Right atrium auricular region (tissue), 2 donors: ENCODE data around the gene FYCO1. TPM values are rescaled to one million over a fixed set of nuclear protein-coding genes. Genes with fewer than 3 reads are reported as not detected.

Source experiments
- DNase-seq: peaks from one replicate; pipeline ENCODE4 v3.0.0-alpha.2; 2019; ENCODE audit warnings: low spot score
- H3K27ac ChIP-seq, 2 donors: fragments of 200-600 bp; sonication (generic); 1 replicate in 1 of 2; 2 replicates in 1 of 2; pipeline ENCODE4 v1.5.1; 2016 to 2019
- H3K27me3 ChIP-seq, 2 donors: fragments of 200-600 bp; sonication (generic); one replicate each; pipeline versions ENCODE4 v1.5.1 to v1.6.0; 2017 to 2019
- H3K36me3 ChIP-seq: fragments of 200-600 bp; sonication (generic); one replicate; pipeline ENCODE4 v1.5.1; 2016
- H3K4me1 ChIP-seq, 2 donors: fragments of 200-600 bp; sonication (generic); one replicate each; pipeline versions ENCODE4 v1.5.1 to v1.6.0; 2017 to 2019
- H3K4me3 ChIP-seq, 2 donors: fragments of 200-600 bp; sonication (generic); 1 replicate in 1 of 2; 2 replicates in 1 of 2; pipeline ENCODE4 v1.5.1; 2017 to 2019; ENCODE audit warnings: mild to moderate bottlenecking in 1 of 2, moderate library complexity in 1 of 2
- H3K9me3 ChIP-seq, 2 donors: fragments of 200-600 bp; sonication (generic); one replicate each; pipeline ENCODE4 v1.5.1; 2019
- total RNA-seq, 2 donors: library from RNA; depleted of rRNA; stranded (reverse); fragments of >200 nt; gene quantifications; one replicate each; pipeline ENCODE4 v1.1.0, GENCODE V29; 2016
- TF ChIP-seq, protein P1 (sequence below), 2 donors: fragments of 200-600 bp; sonication (generic); IDR thresholded peaks; one replicate each; pipeline ENCODE4 v1.5.1; 2019; ENCODE audit warnings: antibody characterized with exemption in 2 of 2

Gene FYCO1
- total RNA-seq, 2 donors from 2014 or later = 67.2 to 116 TPM

DNA sequence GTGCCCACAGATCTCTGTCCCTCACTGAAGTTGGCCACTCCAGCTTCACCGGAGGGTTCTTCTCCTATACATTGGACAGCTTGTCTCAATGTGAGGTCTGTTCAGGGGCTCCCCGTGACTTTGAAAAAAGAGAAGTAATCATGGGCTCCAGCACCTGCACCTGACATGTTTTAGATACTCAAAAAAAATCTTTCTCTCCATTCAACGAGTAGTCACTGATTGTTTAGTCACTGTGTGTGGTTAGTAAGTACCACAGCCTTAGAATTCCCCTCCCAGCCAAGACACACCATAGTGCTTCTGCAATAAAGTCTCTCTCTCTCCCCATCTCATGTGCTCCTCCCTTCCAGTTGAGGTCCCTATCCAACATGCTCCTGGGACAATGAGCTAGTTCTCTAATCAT is 90.7 kb downstream of the FYCO1 start:
- Histone ChIP-seq H3K36me3 (no peaks in the 10 kb centered on the region), H3K27ac (no peak overlapping the region), H3K27me3 (no peaks in the 10 kb centered on the region), H3K4me1 (no peaks in the 10 kb centered on the region), H3K9me3 (no peaks in the 10 kb centered on the region), H3K4me3 (no peak overlapping the region)
- DNase-seq = no peak
- TF ChIP-seq, protein P1, sequence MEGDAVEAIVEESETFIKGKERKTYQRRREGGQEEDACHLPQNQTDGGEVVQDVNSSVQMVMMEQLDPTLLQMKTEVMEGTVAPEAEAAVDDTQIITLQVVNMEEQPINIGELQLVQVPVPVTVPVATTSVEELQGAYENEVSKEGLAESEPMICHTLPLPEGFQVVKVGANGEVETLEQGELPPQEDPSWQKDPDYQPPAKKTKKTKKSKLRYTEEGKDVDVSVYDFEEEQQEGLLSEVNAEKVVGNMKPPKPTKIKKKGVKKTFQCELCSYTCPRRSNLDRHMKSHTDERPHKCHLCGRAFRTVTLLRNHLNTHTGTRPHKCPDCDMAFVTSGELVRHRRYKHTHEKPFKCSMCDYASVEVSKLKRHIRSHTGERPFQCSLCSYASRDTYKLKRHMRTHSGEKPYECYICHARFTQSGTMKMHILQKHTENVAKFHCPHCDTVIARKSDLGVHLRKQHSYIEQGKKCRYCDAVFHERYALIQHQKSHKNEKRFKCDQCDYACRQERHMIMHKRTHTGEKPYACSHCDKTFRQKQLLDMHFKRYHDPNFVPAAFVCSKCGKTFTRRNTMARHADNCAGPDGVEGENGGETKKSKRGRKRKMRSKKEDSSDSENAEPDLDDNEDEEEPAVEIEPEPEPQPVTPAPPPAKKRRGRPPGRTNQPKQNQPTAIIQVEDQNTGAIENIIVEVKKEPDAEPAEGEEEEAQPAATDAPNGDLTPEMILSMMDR (IDR thresholded peaks at IDR 0.05) = no peak

DNA sequence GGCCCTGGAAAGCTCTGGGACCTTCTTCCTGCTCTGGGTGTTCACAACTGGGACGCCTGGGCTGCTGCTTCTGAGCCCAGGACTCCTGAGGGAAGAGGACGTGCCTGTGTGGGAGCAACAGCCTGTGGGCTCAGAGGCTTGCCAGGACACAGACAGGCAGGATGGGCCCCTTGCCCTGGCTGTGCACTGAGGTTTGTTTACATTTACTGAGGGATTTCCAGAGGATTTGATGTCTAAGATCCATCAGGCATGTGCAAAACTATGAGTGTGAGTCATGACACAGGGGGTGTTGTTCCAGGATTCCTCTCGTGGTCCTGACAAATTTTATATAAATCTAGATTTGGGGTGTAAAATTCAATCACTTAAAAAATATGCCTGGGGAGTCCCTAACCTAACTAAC is 98.7 kb downstream of the FYCO1 start:
- Histone ChIP-seq H3K27ac (no peak overlapping the region), H3K27me3 (no peaks in the 10 kb centered on the region), H3K36me3 (no peaks in the 10 kb centered on the region), H3K9me3 (no peaks in the 10 kb centered on the region), H3K4me3 (no peak overlapping the region), H3K4me1 (no peaks in the 10 kb centered on the region)
- no peak for DNase-seq
- TF ChIP-seq, protein P1 (IDR thresholded peaks at IDR 0.05) = no peak

DNA sequence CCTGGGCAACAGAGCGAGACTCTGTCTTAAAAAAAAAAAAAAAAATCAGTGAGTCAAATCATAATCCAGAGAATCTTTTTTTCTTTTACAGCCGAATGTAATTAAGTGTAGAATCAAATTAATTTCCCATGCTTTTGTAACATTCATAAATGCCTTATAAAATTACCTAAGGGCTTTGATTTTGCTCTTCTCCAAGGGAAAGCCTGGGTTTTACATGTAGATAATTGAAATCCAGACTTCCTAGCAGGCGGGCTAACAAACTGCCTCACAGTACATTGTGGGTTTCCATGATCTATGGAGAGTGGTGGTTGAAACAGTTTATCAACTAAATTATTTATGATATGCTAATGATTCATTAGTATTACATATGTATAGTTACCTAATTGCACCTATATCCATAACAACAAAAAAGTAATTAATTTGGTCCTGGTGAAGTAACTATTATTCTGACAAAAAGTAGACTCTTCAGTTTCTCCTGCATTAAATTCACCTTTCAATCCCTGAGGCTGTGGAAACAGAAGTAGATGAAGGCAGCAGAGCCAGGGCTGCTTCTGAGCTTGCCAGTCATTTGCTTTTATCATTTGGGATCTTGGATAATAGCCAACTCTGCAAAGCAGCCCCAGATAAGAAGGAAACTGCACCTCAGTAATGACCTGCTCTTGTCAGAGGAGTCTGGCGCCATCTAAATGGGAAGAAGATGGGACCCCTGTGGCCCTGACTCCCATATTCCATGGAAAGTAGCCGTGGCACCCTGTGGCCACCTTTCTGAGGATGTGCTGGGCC is 99.7 kb downstream of the FYCO1 start:
- Histone ChIP-seq H3K4me1 (no peaks in the 10 kb centered on the region), H3K9me3 (no peaks in the 10 kb centered on the region), H3K27ac (no peak overlapping the region), H3K27me3 (no peaks in the 10 kb centered on the region), H3K4me3 (no peak overlapping the region), H3K36me3 (no peaks in the 10 kb centered on the region)
- no peak for DNase-seq
- TF ChIP-seq, protein P1 (IDR thresholded peaks at IDR 0.05) = no peak

DNA sequence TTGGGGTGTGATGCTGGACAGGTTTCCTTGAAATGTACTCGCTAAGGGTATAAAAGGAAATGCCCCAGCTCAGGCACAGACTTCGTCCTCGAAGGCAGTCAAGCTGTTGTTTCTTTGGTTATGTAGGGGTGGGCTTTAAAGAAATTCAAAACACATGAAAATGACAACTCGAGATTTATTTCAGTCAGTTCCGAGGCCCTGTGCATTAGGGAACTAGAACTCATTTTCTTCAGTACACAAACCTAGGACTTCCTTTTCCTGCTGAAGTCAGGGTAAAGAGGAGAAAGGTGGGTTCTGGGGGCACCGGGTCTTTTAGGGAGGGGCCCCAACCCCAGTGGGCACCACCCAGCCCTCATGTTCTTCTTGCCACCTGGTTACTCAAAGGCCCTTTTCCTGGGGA is 101.6 kb downstream of the FYCO1 start:
- no peaks in the 10 kb centered on the region for H3K9me3 ChIP-seq
- H3K27me3 ChIP-seq = no peaks in the 10 kb centered on the region
- no peak overlapping the region for H3K27ac ChIP-seq
- H3K4me1 ChIP-seq = no peaks in the 10 kb centered on the region
- H3K4me3 ChIP-seq = no peak overlapping the region
- DNase-seq = no peak
- no peaks in the 10 kb centered on the region for H3K36me3 ChIP-seq
- TF ChIP-seq, protein P1 (IDR thresholded peaks at IDR 0.05) = no peak

- no peak overlapping the region for H3K27ac ChIP-seq
- H3K4me1 ChIP-seq = no peaks in the 10 kb centered on the region
- no peaks in the 10 kb centered on the region for H3K27me3 ChIP-seq
- DNase-seq = no peak
- H3K4me3 ChIP-seq = no peak overlapping the region
- no peaks in the 10 kb centered on the region for H3K36me3 ChIP-seq
- TF ChIP-seq, protein P1 (IDR thresholded peaks at IDR 0.05) = no peak
- H3K9me3 ChIP-seq = no peaks in the 10 kb centered on the region
These were observed 103.5 kb downstream of the FYCO1 start for GRCh38 chr3:45892161-45892560.

DNA sequence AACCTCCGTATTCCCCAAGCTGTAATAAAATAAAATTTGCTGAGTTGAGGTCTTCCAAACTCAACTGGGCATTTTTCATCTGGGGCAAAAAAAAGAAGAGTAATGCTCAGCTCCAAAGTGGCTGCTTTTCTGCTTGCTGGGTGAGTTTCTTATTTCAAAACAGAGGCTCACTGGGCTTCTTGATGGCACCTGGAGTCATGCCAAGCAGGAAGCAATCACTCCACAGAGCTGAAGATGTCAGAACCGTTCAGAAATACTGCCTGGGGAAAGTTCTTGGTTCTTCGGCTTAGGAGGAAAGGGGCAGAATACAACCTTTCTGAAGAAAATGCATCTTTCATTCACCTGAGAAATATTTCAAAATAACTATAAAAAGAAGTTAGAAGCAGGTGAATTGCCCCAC is 105.2 kb downstream of the FYCO1 start:
- Histone ChIP-seq H3K9me3 (no peaks in the 10 kb centered on the region), H3K36me3 (no peaks in the 10 kb centered on the region), H3K27me3 (no peaks in the 10 kb centered on the region), H3K27ac (no peak overlapping the region), H3K4me1 (no peaks in the 10 kb centered on the region), H3K4me3 (no peak overlapping the region)
- TF ChIP-seq, protein P1 (IDR thresholded peaks at IDR 0.05) = no peak
- no peak for DNase-seq
